Endometrium (tissue), 2 donors: ENCODE results near the gene SKOR2.
A peak's percentile ranks its signal among the peaks of the same experiment; 100 is the strongest.
"Not testable (repeated sequence)": the region's sequence is repeated elsewhere in the genome, so short reads cannot be mapped to it uniquely, and the experiment has no call there.

Experiments
- FAIRE-seq: peaks from 2 replicates; lab custom pipeline; 2012; peaks lifted over from hg19 to GRCh38; lab: Jason Lieb, UNC
- donor health status: control.
- donor health status: control.

SKOR2 gene

DNA sequence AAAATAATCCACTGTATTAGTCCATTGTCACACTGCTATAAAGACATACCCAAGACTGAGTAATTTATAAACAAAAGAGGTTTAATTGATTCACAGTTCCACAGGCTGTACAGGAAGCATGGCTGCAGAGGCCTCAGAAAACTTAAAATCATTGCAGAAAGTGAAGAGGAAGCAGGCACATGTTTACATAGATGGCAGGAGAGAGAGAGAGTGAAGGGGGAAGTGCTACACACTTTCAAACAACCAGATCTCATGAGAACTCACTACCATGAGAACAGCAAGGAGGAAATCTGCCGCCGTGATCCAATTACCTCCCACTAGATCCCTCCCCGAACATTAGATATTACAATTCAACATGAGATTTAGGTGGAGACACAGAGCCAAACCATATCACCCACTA, 55.5 kb downstream of the SKOR2 start:
- FAIRE-seq, result not testable (repeated sequence)

DNA sequence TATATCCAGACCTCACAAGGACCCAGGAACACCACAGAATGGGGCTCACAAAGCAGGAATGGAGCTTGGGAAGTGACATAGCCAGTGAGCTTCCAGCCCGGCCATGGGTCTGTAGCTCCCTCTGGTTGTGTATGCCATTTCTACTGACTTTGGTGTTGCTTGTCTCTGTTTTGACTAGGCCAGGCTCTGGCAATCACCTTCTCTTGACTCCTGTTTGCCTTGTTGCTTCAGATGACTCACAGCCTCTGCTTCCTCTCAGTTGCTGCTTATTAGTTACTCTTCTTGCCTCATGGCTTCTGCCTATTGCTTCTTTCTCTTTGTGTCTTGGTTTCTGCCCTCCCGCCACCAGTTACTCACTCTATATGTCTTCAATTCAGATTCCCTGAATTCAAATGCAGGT, 59.5 kb downstream of the SKOR2 start:
- no peak for FAIRE-seq

DNA sequence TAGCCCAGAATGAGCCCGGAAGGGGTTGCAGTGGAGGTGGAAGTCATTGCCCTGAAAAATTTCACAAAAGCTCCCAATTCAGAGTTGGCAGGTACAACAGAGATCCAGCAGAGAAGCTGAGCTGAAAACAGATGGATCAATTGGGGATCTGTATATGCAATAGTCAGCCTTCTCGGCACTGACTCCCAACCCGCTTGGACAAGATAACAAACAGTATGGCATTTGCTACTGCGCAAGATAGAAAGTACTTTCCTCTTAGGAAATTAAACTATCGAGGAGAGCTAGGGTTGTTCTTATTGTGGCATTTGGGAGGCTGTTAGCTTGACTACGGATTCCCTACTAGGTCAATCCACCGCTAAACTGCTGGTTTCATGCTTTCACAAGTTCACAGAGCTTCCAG, 63.7 kb downstream of the SKOR2 start:
- FAIRE-seq, result no peak

DNA sequence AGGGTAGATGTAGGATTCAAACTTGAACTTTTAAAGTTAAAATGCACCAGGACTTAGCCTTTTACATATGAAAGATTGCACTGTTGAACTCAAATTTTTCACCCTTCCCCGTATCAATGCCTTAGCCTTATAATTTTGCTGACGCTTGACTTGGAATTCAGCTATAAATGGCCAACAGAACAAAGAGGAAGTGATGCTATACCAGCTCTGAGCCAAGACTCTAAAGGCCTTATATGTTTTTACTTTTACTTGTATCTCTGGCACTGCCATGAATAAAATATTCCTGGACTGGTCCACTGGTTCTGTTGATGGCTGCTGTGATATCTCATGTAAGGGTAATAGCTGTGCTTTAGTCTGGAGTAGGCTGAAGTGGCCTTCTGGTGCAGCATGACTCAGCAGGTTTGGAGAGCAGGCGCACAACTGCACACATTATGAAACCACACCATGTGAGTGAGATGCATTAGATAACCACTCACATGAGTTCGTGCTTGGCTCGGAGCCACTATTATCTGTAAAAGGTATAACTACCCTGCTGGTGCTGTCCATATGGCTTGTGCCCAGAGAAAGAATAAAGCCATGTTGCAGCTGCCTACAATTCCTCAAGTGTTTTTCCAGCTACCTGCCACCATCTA, 66.9 kb downstream of the SKOR2 start:
- FAIRE-seq, result no peak

DNA sequence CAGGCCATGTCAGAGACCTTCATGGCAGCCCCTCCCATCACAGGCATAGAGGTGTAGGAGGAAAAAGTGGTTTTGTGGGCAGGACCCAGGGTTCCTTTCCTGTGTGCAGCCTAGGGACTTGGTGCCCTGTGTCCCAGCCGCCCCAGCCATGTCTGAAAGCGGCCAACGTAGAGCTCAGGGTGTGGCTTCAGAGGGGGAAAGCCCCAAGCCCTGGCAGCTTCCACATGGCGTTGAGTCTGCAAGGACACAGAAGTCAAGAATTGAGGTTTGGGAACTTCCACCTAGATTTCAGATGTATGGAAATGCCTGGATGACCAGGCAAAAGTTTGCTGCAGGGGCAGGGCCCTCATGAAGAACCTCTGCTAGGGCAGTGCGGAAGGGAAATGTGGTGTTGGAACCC, 69.3 kb downstream of the SKOR2 start:
- not testable (repeated sequence) for FAIRE-seq

DNA sequence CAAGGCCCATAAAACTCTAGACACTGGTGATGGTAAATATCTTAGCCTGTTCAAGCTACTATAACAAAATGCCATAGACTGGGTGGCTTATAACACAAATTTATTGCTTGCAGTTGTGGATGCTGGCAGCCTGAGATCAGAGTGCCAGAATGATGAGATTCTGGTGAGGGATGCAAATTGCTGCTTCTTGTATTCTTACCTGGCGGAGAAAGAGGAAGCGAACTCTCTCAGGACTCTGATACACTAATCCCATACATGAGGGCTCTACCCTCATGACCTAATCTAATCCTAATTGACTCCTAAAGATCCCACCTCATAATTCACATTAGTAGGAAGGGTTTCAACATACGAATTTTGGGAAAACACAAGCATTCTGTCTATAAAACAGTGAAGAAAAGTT, 70.7 kb downstream of the SKOR2 start:
- FAIRE-seq, result no peak

DNA sequence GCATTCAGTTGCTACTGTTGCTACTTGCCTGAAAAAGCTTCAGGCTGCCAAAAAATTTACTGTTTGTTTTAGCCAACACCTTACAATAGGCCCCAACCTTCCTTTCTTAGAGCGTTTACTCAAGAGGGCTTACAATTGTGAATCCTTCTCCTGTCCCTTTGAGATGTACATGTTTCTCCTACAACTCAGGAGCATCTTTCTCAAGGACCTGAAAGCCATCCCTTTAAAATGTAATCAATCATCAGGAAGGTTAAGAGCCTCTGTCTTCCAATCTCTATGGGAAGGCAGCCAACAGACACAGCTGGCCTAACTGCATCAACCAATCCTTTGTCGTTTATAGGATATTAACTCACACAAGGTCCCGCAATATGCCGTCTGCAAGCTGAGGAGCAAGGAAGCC, 71.9 kb downstream of the SKOR2 start:
- FAIRE-seq, result no peak

DNA sequence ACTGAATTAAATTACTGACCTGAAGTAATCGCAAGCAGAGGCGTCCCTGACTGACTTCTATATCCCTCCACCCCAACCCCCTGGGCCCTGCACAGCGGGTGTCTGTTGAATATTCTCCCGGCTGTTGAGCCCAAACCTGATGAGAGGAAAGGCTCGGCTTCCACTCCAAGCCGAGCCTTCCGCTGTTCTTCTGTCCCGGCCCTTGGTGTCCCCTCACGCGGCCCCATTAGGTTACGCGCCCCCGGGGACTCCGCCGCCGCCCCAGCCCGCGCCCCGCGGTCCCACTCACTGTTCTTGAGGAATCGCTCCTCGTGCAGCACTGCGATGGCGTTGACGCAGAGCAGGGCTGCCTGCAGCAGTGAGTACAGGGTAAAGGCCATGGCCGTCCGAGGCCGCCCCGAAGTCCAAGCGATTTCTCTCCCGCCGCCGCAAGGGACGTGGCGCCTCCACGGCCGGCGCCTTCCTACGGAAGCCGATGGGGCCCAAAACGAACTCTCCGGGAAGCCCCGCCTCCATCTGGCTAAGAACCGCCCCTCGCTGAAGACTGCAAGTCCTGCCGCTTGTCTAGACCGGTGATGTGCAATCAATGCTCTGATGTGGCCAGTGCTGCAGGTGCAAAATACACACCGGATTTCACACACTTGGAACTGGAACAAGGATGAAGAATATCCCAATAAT, 75.4 kb downstream of the SKOR2 start, which contains the start of gene IER3IP1:
TSS of gene IER3IP1 (minus strand) at position 467 of the 678 bp plus-strand sequence. CDS start at position 380, 87 bp downstream.
- FAIRE-seq, result peak; percentile 29

DNA sequence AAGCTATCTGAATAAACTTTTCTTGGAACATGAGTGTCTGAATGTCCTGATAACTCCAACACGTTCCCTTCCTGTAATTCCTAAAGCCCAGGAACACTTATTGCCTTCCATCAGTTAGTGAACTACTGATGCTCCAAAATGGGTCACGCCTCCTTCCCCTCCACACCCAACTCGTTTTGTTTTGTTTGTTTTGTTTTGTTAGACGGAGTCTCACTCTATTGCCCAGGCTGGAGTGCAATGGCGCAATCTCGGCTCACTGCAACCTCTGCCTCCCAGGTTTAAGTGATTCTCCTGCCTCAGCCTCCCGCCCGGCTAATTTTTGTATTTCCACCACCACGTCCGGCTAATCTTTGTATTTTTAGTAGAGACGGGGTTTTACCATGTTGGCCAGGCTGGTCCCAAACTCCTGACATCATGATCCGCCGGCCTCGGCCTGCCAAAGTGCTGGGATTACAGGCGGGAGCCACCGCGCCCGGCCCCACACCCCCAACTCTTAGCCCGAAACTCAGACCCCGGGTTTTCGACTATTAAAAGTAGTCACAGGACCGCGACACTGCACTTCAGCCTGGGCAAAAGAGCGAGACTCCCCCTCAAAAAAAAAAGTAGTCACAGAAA, 76.1 kb downstream of the SKOR2 start:
- no peak for FAIRE-seq

DNA sequence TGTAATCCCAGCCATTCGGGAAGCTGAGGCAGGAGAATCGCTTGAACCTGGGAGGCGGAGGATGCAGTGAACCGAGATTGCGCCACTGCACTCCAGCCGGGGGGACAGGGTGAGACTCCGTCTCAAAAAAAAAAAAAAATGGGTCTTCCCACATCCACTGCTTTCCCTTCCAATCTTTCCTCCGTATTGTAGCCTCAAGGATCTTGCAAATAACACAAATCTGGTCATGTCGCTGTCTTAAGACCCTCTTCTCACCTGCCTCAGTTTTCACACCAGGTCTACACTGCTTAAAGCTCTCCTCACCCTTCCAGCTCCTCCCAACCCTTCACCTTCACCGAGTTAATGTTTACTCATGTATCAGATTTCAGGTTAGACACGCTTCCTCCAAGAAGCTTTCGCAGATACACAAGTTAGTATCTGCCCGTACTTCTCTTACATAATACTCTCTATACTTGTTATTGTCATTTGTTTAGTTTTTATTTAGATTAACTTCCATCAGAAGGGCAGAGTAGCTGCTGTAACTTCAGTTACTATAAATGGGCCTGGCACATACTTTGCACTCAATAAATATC, 76.8 kb downstream of the SKOR2 start:
- no peak for FAIRE-seq

DNA sequence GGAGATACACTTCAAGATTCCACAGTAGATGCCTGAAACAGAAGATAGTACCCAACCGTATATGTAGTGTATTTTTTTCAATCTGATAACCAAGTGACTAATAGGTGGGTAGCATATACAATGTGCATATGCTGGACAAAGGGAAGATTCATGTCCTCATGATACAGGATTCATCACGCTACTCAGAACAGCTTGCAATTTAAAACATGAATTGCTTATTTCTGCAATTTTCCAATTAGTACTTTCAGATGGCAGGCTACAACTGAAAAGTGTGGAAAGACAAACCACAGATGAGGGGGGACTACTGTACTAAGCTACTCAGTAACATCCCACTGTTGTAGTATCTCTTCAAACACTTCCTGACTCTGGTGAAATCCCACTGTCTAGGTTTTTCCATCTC, 79.0 kb downstream of the SKOR2 start:
- FAIRE-seq, result no peak

DNA sequence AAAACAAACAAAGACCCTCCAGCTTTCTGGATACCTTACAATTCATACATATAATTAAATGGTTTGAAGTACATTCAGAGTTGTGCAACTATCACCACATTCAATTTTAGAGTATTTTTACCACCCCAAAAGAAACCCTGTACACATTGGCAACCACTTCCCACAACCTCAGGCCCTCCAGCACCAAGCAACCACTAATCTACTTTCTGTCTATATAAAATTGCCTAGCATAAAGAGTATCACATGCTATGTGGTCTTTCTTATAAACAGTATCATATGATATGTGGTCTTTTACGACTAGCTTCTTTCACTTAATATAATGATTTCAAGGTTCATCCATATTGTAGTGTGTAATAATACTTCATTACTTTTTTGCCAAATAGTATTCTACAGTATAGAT, 82.5 kb downstream of the SKOR2 start:
- FAIRE-seq, result no peak

DNA sequence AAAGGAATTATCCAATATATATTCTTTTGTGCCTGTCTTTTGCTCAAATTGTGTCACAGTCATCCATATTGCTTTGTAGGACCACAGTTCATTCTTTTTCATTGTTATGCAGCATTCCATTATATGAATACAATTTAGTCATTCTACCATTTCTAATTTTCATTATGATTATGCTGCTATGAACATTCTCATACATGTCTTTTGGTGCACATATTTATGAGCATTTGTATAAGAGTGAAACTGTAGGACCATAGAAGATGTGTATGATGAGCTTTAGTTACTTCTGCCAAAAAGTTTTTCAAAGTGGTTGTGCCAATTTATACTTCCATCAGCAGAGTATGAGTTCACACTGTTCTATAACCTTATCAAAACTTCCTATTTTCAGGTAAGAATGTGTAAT, 83.0 kb downstream of the SKOR2 start:
- FAIRE-seq, result no peak

DNA sequence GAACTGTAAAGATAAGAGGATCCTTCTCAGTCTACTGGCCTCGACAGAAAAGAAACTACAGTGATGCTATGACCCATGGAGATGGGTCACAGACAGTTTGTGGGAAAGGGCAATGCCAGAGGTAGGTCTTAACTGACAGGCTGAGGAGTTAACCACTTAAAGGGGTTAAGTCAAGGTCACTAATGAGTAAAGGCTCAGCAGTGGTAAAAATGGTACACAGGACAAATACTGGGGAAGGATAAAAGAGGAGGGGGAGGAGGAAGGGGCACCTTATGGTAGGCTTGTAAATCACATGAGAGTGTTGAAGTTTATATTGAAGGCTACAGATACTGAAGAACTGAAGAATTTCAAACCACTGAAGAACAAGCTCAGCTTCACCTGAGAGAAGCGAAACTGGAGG, 85.2 kb downstream of the SKOR2 start:
- FAIRE-seq, result no peak

DNA sequence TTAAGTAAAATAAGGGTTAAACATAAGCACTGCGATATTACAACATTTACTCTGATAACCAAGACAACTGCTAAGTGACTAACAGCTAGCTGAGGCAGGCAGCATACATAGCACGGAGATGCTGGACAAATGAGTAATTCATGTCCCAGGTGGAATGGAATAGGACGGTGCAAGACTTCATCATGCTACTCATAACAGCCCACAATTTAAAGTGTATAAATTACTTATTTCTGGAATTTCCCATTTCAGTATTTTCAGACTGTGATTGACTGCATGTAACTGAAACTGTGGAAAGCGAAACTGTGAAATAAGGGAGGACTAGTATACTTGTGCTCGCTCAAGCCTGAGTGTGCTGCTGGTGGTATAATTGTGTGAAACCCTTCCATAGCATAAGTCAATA, 88.2 kb downstream of the SKOR2 start:
- FAIRE-seq, result no peak

DNA sequence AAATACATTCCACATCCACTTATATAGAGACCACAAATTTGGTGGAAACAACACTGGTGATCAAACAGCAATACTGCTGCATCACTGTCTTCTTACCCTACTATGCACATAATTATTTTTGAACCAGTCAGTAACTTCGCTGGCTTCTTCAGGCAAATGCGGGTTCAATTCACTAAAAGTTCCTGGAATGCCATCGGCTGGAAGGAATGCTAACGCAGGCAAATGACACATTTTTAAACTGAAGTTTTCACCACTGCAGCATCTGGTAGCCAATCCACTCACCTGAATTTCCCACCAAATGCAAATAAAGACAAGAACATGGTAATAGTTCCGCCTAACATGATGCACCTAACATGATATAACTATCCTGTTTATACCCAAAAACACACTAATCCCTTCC, 91.2 kb downstream of the SKOR2 start:
- FAIRE-seq, result no peak

DNA sequence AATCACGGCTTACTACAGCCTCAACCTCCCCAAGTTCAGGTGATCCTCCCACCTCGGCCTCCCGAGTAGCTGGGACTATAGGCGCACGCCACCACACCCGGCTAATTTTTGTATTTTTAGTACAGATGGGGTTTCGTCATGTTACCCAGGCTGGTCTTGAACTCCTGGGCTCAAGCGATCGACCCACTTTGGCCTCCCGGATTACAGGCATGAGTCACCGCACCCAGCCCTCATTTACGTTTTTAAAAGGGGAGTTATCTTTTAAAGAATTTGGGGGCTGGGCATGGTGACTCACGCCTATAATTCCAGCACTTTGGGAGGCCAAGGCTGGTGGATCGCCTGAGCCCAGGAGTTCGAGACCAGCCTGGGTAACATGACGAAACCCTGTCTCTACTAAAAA, 93.1 kb downstream of the SKOR2 start:
- not testable (repeated sequence) for FAIRE-seq
